ENCODE measurements around the gene SUSD1.

Gene SUSD1

GRCh38 chr9:112002847-112003457 is 172.1 kb downstream of the SUSD1 start:
- TF ChIP-seq, protein P1, sequence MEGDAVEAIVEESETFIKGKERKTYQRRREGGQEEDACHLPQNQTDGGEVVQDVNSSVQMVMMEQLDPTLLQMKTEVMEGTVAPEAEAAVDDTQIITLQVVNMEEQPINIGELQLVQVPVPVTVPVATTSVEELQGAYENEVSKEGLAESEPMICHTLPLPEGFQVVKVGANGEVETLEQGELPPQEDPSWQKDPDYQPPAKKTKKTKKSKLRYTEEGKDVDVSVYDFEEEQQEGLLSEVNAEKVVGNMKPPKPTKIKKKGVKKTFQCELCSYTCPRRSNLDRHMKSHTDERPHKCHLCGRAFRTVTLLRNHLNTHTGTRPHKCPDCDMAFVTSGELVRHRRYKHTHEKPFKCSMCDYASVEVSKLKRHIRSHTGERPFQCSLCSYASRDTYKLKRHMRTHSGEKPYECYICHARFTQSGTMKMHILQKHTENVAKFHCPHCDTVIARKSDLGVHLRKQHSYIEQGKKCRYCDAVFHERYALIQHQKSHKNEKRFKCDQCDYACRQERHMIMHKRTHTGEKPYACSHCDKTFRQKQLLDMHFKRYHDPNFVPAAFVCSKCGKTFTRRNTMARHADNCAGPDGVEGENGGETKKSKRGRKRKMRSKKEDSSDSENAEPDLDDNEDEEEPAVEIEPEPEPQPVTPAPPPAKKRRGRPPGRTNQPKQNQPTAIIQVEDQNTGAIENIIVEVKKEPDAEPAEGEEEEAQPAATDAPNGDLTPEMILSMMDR (IDR thresholded peaks at IDR 0.05; ENCODE audit: control insufficient read depth, extremely low read depth, insufficient read depth), result no peak
- no peak for DNase-seq (ENCODE audit: low read depth)
- H3K4me3 ChIP-seq (ENCODE audit: low read depth, low read length), result no peak overlapping the region

GRCh38 chr9:112002131-112002846 is 172.8 kb downstream of the SUSD1 start:
- TF ChIP-seq, protein P1 (IDR thresholded peaks at IDR 0.05; ENCODE audit: control insufficient read depth, extremely low read depth, insufficient read depth), result no peak
- no peak for DNase-seq (ENCODE audit: low read depth)
- H3K4me3 ChIP-seq (ENCODE audit: low read depth, low read length), result no peak overlapping the region

- TF ChIP-seq, protein P1 (IDR thresholded peaks at IDR 0.05; ENCODE audit: control insufficient read depth, extremely low read depth, insufficient read depth), result no peak
- H3K4me3 ChIP-seq (ENCODE audit: low read depth, low read length), result no peak overlapping the region
- no peak for DNase-seq (ENCODE audit: low read depth)
These were observed 174.4 kb downstream of the SUSD1 start for GRCh38 chr9:112000743-112001142.

GRCh38 chr9:111999319-111999718 is 175.8 kb downstream of the SUSD1 start:
- no peak for DNase-seq (ENCODE audit: low read depth)
- H3K4me3 ChIP-seq (ENCODE audit: low read depth, low read length), result no peak overlapping the region
- TF ChIP-seq, protein P1 (IDR thresholded peaks at IDR 0.05; ENCODE audit: control insufficient read depth, extremely low read depth, insufficient read depth), result no peak

- TF ChIP-seq, protein P1 (IDR thresholded peaks at IDR 0.05; ENCODE audit: control insufficient read depth, extremely low read depth, insufficient read depth), result no peak
- no peak for DNase-seq (ENCODE audit: low read depth)
- no peak overlapping the region for H3K4me3 ChIP-seq (ENCODE audit: low read depth, low read length)
These were observed 177.3 kb downstream of the SUSD1 start for GRCh38 chr9:111997831-111998230.

DNA sequence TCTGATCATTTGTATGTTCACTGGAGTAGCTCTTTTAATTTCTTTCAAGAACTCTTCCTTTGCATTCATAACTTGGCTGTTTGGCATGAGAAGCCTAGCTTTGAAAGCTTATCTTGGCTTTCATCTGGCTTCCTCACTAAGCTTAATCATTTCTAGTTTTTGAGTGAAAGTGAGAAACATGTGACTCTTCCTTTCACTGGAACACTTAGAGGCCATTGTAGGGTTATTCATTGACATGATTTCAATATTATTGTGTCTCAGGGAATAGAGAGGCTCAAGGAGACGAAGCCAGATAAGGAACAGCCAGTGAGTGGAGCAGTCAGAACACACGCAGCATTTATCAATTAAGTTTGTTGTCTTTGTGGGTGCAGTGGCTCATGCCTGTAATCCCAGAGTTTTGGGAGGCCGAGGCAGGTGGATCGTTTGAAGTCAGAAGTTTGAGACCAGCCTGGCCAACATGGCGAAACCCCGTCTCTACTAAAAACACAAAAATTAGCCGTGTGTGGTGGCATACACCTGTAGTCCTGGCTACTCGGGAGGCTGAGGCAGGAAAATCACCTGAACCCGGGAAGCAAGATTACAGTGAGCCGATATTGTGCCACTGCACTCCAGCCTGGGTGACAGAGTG is 180.2 kb downstream of the SUSD1 start:
- DNase-seq (ENCODE audit: low read depth), result no peak
- TF ChIP-seq, protein P1 (IDR thresholded peaks at IDR 0.05; ENCODE audit: control insufficient read depth, extremely low read depth, insufficient read depth), result no peak

More for the DNA sequence above, 180.2 kb downstream of the SUSD1 start:
- H3K4me3 ChIP-seq (ENCODE audit: low read depth, low read length), result no peak overlapping the region
